HepG2 (cell line): Measurements from ENCODE around the gene PSENEN. TPM values are rescaled to one million over a fixed set of nuclear protein-coding genes. Genes with fewer than 3 reads are reported as not detected.

ENCODE experiments used
- CCAR2 ChIP-seq: fragments of 200-400 bp; formaldehyde crosslinking; optimal IDR thresholded peaks from 2 replicates; pipeline ENCODE3; 2018; ENCODE audit warnings: low read depth, mild to moderate bottlenecking, low read length, moderate library complexity
- ELK4 ChIP-seq: sonication (generic); formaldehyde crosslinking; IDR thresholded peaks from 2 replicates; pipeline ENCODE4 v1.9.0; 2021; ENCODE audit warnings: missing genetic modification reagents, borderline replicate concordance
- FOXK1 ChIP-seq: sonication (generic); formaldehyde crosslinking; IDR thresholded peaks from 2 replicates; pipeline ENCODE4 v1.4.0; 2020; ENCODE audit warnings: low read depth, missing genetic modification reagents, borderline replicate concordance
- FOXK2 ChIP-seq: fragments of 450-650 bp; IDR thresholded peaks from 2 replicates; pipeline ENCODE4 v1.6.1; 2016
- MEIS1 ChIP-seq: sonication (generic); formaldehyde crosslinking; IDR thresholded peaks from 2 replicates; pipeline ENCODE4 v1.9.0; 2021; ENCODE audit warnings: mild to moderate bottlenecking, missing genetic modification reagents, moderate library complexity, borderline replicate concordance
- MIXL1 ChIP-seq: IDR thresholded peaks from 2 replicates; pipeline ENCODE4 v1.6.1; 2016
- MXD3 ChIP-seq: IDR thresholded peaks from 2 replicates; pipeline ENCODE4 v1.6.1; 2016; ENCODE audit warnings: mild to moderate bottlenecking, missing biosample characterization, missing genetic modification reagents
- NCOR1 ChIP-seq: fragments of 200-600 bp; sonication (generic); IDR thresholded peaks from 2 replicates; pipeline ENCODE4 v1.7.0; 2017; ENCODE audit warnings: antibody characterized with exemption, low read length, borderline replicate concordance
- POGZ ChIP-seq: sonication (generic); formaldehyde crosslinking; IDR thresholded peaks from 2 replicates; pipeline ENCODE4 v1.4.0; 2020; ENCODE audit warnings: mild to moderate bottlenecking, missing genetic modification reagents
- REL ChIP-seq: sonication (generic); formaldehyde crosslinking; conservative IDR thresholded peaks from 2 replicates; pipeline ENCODE4 v1.8.0; 2022; ENCODE audit warnings: mild to moderate bottlenecking, missing genetic modification reagents, moderate library complexity
- RELA ChIP-seq: sonication (generic); formaldehyde crosslinking; IDR thresholded peaks from 2 replicates; pipeline ENCODE4 v1.4.0; 2020; ENCODE audit warnings: missing genetic modification reagents
- RFX3 ChIP-seq: IDR thresholded peaks from 2 replicates; pipeline ENCODE4 v1.6.1; 2016; ENCODE audit warnings: missing biosample characterization, missing genetic modification reagents
- SMAD1 ChIP-seq: sonication (generic); formaldehyde crosslinking; IDR thresholded peaks from 2 replicates; pipeline ENCODE4 v1.4.0; 2020; ENCODE audit warnings: missing genetic modification reagents, low read depth, mild to moderate bottlenecking, borderline replicate concordance
- THAP7 ChIP-seq: sonication (generic); formaldehyde crosslinking; IDR thresholded peaks from 2 replicates; pipeline ENCODE4 v1.8.1; 2023; ENCODE audit warnings: mild to moderate bottlenecking, missing genetic modification reagents
- TRAFD1 ChIP-seq: sonication (generic); formaldehyde crosslinking; IDR thresholded peaks from 2 replicates; pipeline ENCODE4 v1.5.1; 2020; ENCODE audit warnings: missing genetic modification reagents, mild to moderate bottlenecking, borderline replicate concordance
- ZBTB25 ChIP-seq: IDR thresholded peaks from 2 replicates; pipeline ENCODE4 v1.6.1; 2018; ENCODE audit warnings: missing genetic modification reagents
- ZBTB7B ChIP-seq: sonication (generic); formaldehyde crosslinking; IDR thresholded peaks from 2 replicates; pipeline ENCODE4 v1.4.0; 2020; ENCODE audit warnings: missing genetic modification reagents
- ZNF121 ChIP-seq: sonication (generic); formaldehyde crosslinking; IDR thresholded peaks from 2 replicates; pipeline ENCODE4 v1.5.0; 2020; ENCODE audit warnings: mild to moderate bottlenecking, missing genetic modification reagents
- ZNF329 ChIP-seq: sonication (generic); formaldehyde crosslinking; IDR thresholded peaks from 2 replicates; pipeline ENCODE4 v1.9.0; 2021; ENCODE audit warnings: low read depth, mild to moderate bottlenecking, missing genetic modification reagents
- ZNF343 ChIP-seq: sonication (generic); formaldehyde crosslinking; IDR thresholded peaks from 2 replicates; pipeline ENCODE4 v1.4.0; 2020; ENCODE audit warnings: mild to moderate bottlenecking, missing genetic modification reagents
- ZNF513 ChIP-seq: sonication (generic); formaldehyde crosslinking; conservative IDR thresholded peaks from 2 replicates; pipeline ENCODE4 v1.5.0; 2020; ENCODE audit warnings: missing genetic modification reagents
- ZNF737 ChIP-seq: sonication (generic); formaldehyde crosslinking; IDR thresholded peaks from 2 replicates; pipeline ENCODE4 v1.5.0; 2020; ENCODE audit warnings: missing genetic modification reagents, mild to moderate bottlenecking, borderline replicate concordance
- ZNF781 ChIP-seq: sonication (generic); formaldehyde crosslinking; IDR thresholded peaks from 2 replicates; pipeline ENCODE4 v1.5.1; 2020; ENCODE audit warnings: borderline replicate concordance, mild to moderate bottlenecking, missing genetic modification reagents; ENCODE audit errors: not compliant biosample characterization
- polyA plus RNA-seq, 8 experiments: library from polyadenylated mRNA; depleted of rRNA in 3 of 8; stranded (reverse) in 7 of 8; unstranded in 1 of 8; fragments of >200 nt; fragmentation: Illumina TruSeq in 4 of 8; extraction: Trizol in 4 of 8; gene quantifications; 2 replicates each; pipeline versions ENCODE4 v1.2.1 to v1.2.3, GENCODE V29; 2011 to 2016; ENCODE audit warnings: low read depth in 4 of 8, missing spikeins in 1 of 8, mixed read lengths in 1 of 8; ENCODE audit not compliant: insufficient read depth in 1 of 8
- total RNA-seq, 5 experiments: library from RNA; depleted of rRNA; stranded (reverse); fragments of >200 nt; fragmentation: Illumina TruSeq; extraction: Trizol; gene quantifications; 2 replicates each; pipeline ENCODE4 v1.2.3, GENCODE V29; 2016; ENCODE audit warnings: low read depth in 1 of 5

Gene PSENEN
- total and polyA plus RNA-seq, 2 of the 13 experiments (the other 11 are each of a cell fraction or from before 2014, with no cell fraction given): 16.9 to 34.2 TPM

- TF ChIP-seq ZNF513 (CRISPR knock-in tag) (0 out of 2 replicates have a peak, but pooled peaks have one; percentile 35), POGZ (CRISPR knock-in tag) (no peak), THAP7 (CRISPR knock-in tag) (0 out of 2 replicates have a peak, but pooled peaks have one; percentile 75), SMAD1 (CRISPR knock-in tag) (no peak), ZNF737 (no peak), RFX3 (CRISPR knock-in tag) (peak; percentile 97), MXD3 (CRISPR knock-in tag) (no peak), FOXK2 (no peak), CCAR2 (no peak), RELA (CRISPR knock-in tag) (no peak), ZNF343 (CRISPR knock-in tag) (no peak), ZBTB7B (no peak), ZBTB25 (peak; percentile 62; the same call in 1 of the 2 replicates), ZNF781 (no peak), MIXL1 (CRISPR knock-in tag) (no peak; the same call in 1 of the 2 replicates), REL (no peak), NCOR1 (no peak), MEIS1 (no peak), FOXK1 (CRISPR knock-in tag) (no peak), TRAFD1 (CRISPR knock-in tag) (0 out of 2 replicates have a peak, but pooled peaks have one; percentile 43), ELK4 (CRISPR knock-in tag) (peak; percentile 61; the same call in 1 of the 2 replicates), ZNF329 (CRISPR knock-in tag) (no peak), ZNF121 (CRISPR knock-in tag) (no peak; the same call in 1 of the 2 replicates)
These were observed 12.5 kb downstream of the PSENEN start, which contains the start of gene PROSER3 (continued) for GRCh38 chr19:35757749-35758608.
